ENCODE measurements around the gene ACE2.

GRCh38 chrX:15616531-15616930, 15.8 kb upstream of the ACE2 start:
- TF ChIP-seq, protein P1, sequence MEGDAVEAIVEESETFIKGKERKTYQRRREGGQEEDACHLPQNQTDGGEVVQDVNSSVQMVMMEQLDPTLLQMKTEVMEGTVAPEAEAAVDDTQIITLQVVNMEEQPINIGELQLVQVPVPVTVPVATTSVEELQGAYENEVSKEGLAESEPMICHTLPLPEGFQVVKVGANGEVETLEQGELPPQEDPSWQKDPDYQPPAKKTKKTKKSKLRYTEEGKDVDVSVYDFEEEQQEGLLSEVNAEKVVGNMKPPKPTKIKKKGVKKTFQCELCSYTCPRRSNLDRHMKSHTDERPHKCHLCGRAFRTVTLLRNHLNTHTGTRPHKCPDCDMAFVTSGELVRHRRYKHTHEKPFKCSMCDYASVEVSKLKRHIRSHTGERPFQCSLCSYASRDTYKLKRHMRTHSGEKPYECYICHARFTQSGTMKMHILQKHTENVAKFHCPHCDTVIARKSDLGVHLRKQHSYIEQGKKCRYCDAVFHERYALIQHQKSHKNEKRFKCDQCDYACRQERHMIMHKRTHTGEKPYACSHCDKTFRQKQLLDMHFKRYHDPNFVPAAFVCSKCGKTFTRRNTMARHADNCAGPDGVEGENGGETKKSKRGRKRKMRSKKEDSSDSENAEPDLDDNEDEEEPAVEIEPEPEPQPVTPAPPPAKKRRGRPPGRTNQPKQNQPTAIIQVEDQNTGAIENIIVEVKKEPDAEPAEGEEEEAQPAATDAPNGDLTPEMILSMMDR (IDR thresholded peaks at IDR 0.05): no peak
- TF ChIP-seq POLR2A (IDR thresholded peaks at IDR 0.05): no peak
